WTC11 (cell line): ENCODE measurements around the gene FBXO4. TPM values are rescaled to one million over a fixed set of nuclear protein-coding genes. Genes with fewer than 3 reads are reported as not detected.

ENCODE experiments used
- ATAC-seq: fragments of 200-7000 bp; cut with Tn5 transposase; 2 replicates; pipeline ENCODE4 v1.10.0; 2021; ENCODE audit warnings: mild to moderate bottlenecking, moderate library complexity
- CTCF ChIA-PET: fragments of 300-600 bp; sonication (Branson Sonifier 250); formaldehyde crosslinking; loops from one replicate; lab custom pipeline; 2021; ENCODE audit warnings: antibody characterized with exemption; lab: Charles Lee
- POLR2A ChIA-PET: fragments of 350-600 bp; sonication (Branson Sonifier 250); formaldehyde crosslinking; loops from one replicate; lab custom pipeline; 2021; ENCODE audit warnings: antibody characterized with exemption; lab: Charles Lee
- DNase-seq: peaks from one replicate; pipeline ENCODE4 v3.0.0; 2021; ENCODE audit warnings: low spot score
- H3K27ac Mint-ChIP-seq: 2 replicates; pipeline ENCODE4 v1.8.0; 2021; ENCODE audit warnings: mixed read lengths
- H3K27me3 Mint-ChIP-seq: 2 replicates; pipeline ENCODE4 v1.8.0; 2021; ENCODE audit warnings: low read depth, mild to moderate bottlenecking, moderate library complexity, mixed read lengths
- H3K36me3 Mint-ChIP-seq: 2 replicates; pipeline ENCODE4 v1.8.0; 2021; ENCODE audit warnings: mixed read lengths
- H3K4me1 Mint-ChIP-seq: 2 replicates; pipeline ENCODE4 v1.8.0; 2022; ENCODE audit warnings: mixed read lengths
- H3K4me3 Mint-ChIP-seq: 2 replicates; pipeline ENCODE4 v1.8.0; 2021; ENCODE audit warnings: mild to moderate bottlenecking, moderate library complexity, mixed read lengths
- H3K9me3 Mint-ChIP-seq: 2 replicates; pipeline ENCODE4 v1.8.0; 2021; ENCODE audit warnings: mixed read lengths
- AFF4 ChIP-seq: sonication (generic); formaldehyde crosslinking; IDR thresholded peaks from 2 replicates; pipeline ENCODE4 v1.8.1; 2023; ENCODE audit warnings: mild to moderate bottlenecking, missing genetic modification reagents, borderline replicate concordance
- AR ChIP-seq: fragments of 250-450 bp; sonication (Bioruptor Pico); IDR thresholded peaks from 2 replicates; pipeline ENCODE4 v1.9.0; 2021; ENCODE audit warnings: mild to moderate bottlenecking
- ARID4B ChIP-seq: sonication (generic); formaldehyde crosslinking; IDR thresholded peaks from 2 replicates; pipeline ENCODE4 v1.8.0; 2023; ENCODE audit warnings: missing genetic modification reagents, mild to moderate bottlenecking, borderline replicate concordance
- CBFB ChIP-seq: sonication (generic); formaldehyde crosslinking; IDR thresholded peaks from 2 replicates; pipeline ENCODE4 v1.8.1; 2022; ENCODE audit warnings: mild to moderate bottlenecking, low read depth, missing genetic modification reagents
- CDX4 ChIP-seq: fragments of 250-450 bp; sonication (Bioruptor Pico); IDR thresholded peaks from 2 replicates; pipeline ENCODE4 v1.9.0; 2021; ENCODE audit warnings: moderate library complexity, mild to moderate bottlenecking, inconsistent platforms, borderline replicate concordance
- CREB1 ChIP-seq: sonication (generic); formaldehyde crosslinking; IDR thresholded peaks from 2 replicates; pipeline ENCODE4 v1.8.0; 2023; ENCODE audit warnings: mild to moderate bottlenecking, missing genetic modification reagents
- E2F1 ChIP-seq: sonication (generic); formaldehyde crosslinking; IDR thresholded peaks from 2 replicates; pipeline ENCODE4 v1.8.0; 2022; ENCODE audit warnings: mild to moderate bottlenecking, missing genetic modification reagents
- E2F4 ChIP-seq: sonication (generic); formaldehyde crosslinking; IDR thresholded peaks from 2 replicates; pipeline ENCODE4 v1.8.1; 2022; ENCODE audit warnings: low read depth, mild to moderate bottlenecking, moderate library complexity, missing genetic modification reagents, borderline replicate concordance
- ESRRA ChIP-seq: sonication (generic); formaldehyde crosslinking; IDR thresholded peaks from 2 replicates; pipeline ENCODE4 v1.8.1; 2022; ENCODE audit warnings: mild to moderate bottlenecking, missing genetic modification reagents, borderline replicate concordance
- FOXP1 ChIP-seq: sonication (generic); formaldehyde crosslinking; IDR thresholded peaks from 2 replicates; pipeline ENCODE4 v1.8.0; 2022; ENCODE audit warnings: missing genetic modification reagents, mild to moderate bottlenecking, moderate library complexity, borderline replicate concordance
- FOXP4 ChIP-seq: sonication (generic); formaldehyde crosslinking; IDR thresholded peaks from 2 replicates; pipeline ENCODE4 v1.8.0; 2022; ENCODE audit warnings: mild to moderate bottlenecking, missing genetic modification reagents
- GRHL2 ChIP-seq: fragments of 250-450 bp; sonication (Bioruptor Pico); IDR thresholded peaks from 2 replicates; pipeline ENCODE4 v1.8.0; 2022; ENCODE audit warnings: mild to moderate bottlenecking, moderate library complexity; ENCODE audit not compliant: insufficient replicate concordance, severe bottlenecking
- NFYB ChIP-seq: sonication (generic); formaldehyde crosslinking; conservative IDR thresholded peaks from 2 replicates; pipeline ENCODE4 v1.8.0; 2022; ENCODE audit warnings: low read depth, missing genetic modification reagents
- NR1H2 ChIP-seq: sonication (generic); formaldehyde crosslinking; IDR thresholded peaks from 2 replicates; pipeline ENCODE4 v1.9.0; 2021; ENCODE audit warnings: mild to moderate bottlenecking, moderate library complexity, missing genetic modification reagents
- NR3C1 ChIP-seq: sonication (generic); formaldehyde crosslinking; conservative IDR thresholded peaks from 2 replicates; pipeline ENCODE4 v1.8.1; 2023; ENCODE audit warnings: low read depth, mild to moderate bottlenecking, missing genetic modification reagents
- TCF7 ChIP-seq: sonication (generic); formaldehyde crosslinking; IDR thresholded peaks from 2 replicates; pipeline ENCODE4 v1.8.0; 2022; ENCODE audit warnings: mild to moderate bottlenecking, low read depth, missing genetic modification reagents, moderate library complexity
- ZNF416 ChIP-seq: fragments of 250-450 bp; sonication (Bioruptor Pico); IDR thresholded peaks from 2 replicates; pipeline ENCODE4 v1.9.0; 2021; ENCODE audit warnings: mild to moderate bottlenecking, inconsistent platforms
- total RNA-seq: library from RNA; stranded (reverse); gene quantifications from 3 replicates; pipeline ENCODE4 v1.2.3, GENCODE V29; 2021

Gene FBXO4
- total RNA-seq, 1 experiment from 2014 or later = 0.72 TPM

GRCh38 chr5:41955432-41956024 lies 30.4 kb downstream of the FBXO4 start:
- H3K36me3 Mint-ChIP-seq = no peaks in the 10 kb centered on the region
- peaks cover 2% of the 10 kb centered on the region; the same call in 1 of the 2 replicates for H3K27me3 Mint-ChIP-seq
- H3K4me3 Mint-ChIP-seq = no peak overlapping the region
- no peaks in the 10 kb centered on the region for H3K4me1 Mint-ChIP-seq
- H3K9me3 Mint-ChIP-seq = peaks cover 22% of the 10 kb centered on the region
- no peak for TF ChIP-seq ZNF416 (CRISPR knock-in tag)
- TF ChIP-seq AR (CRISPR knock-in tag) = no peak
- no peak for TF ChIP-seq CREB1 (CRISPR knock-in tag)
- no peak for TF ChIP-seq CDX4 (CRISPR knock-in tag)
- TF ChIP-seq NR3C1 = no peak
- TF ChIP-seq FOXP4 = no peak
- no peak for TF ChIP-seq GRHL2 (CRISPR knock-in tag)
- no peak for TF ChIP-seq E2F1
- TF ChIP-seq NFYB (CRISPR knock-in tag) = no peak
- no peak for TF ChIP-seq ESRRA (CRISPR knock-in tag)
- no peak for TF ChIP-seq AFF4 (CRISPR knock-in tag)
- no peak for TF ChIP-seq FOXP1 (CRISPR knock-in tag)
- no peak for TF ChIP-seq ARID4B (CRISPR knock-in tag)
- no peak for TF ChIP-seq TCF7
- no peak for TF ChIP-seq E2F4 (CRISPR knock-in tag)
- no peak for TF ChIP-seq CBFB (CRISPR knock-in tag)
- no peak for TF ChIP-seq NR1H2 (CRISPR knock-in tag)
- CTCF ChIA-PET = no interaction called here
- ATAC-seq (no peak), DNase-seq (no peak)
- no peak overlapping the region for H3K27ac Mint-ChIP-seq
- POLR2A ChIA-PET = no interaction called here
